ENCODE data around the gene C16orf54.
"Not testable (repeated sequence)": the region's sequence is repeated elsewhere in the genome, so short reads cannot be mapped to it uniquely, and the experiment has no call there.

Gene C16orf54

DNA sequence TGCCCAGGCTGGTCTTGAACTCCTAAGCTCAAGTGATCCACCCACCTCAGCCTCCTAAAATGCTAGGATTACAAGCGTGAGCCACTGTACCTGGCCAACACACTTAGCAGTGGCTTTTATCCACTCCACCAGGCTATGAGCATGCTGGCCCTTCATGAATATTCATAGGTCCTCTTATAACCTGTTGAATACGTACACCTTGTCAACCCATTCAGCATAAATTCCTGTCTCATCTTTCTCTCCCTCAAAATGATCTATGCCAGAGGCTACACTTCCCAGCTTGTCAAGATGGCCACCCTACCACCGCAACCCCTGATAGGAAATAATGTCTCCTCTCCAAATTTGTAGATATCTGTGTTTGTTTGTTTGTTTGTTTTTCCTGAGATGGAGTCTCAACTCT lies 21.3 kb upstream of the C16orf54 start:
- no peak for DNase-seq

DNA sequence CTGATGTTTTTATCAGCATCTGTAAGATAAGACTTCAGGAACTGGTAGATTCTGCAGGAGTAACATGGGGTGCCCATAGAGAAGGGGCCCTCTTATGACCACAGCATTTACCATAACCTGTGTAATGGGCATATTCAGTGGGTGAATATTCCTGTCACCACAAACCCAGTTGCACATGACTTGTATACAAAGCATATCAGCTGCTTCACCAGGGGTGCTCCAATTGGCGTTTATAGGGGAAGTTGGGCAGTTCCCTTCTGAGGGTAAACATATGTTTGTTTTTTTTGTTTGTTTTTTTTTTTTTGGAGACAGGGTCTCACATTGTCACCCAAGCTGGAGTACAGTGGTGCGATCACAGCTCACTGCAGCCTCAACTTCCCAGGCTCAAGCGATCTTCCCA lies 20.8 kb upstream of the C16orf54 start:
- DNase-seq = no peak

DNA sequence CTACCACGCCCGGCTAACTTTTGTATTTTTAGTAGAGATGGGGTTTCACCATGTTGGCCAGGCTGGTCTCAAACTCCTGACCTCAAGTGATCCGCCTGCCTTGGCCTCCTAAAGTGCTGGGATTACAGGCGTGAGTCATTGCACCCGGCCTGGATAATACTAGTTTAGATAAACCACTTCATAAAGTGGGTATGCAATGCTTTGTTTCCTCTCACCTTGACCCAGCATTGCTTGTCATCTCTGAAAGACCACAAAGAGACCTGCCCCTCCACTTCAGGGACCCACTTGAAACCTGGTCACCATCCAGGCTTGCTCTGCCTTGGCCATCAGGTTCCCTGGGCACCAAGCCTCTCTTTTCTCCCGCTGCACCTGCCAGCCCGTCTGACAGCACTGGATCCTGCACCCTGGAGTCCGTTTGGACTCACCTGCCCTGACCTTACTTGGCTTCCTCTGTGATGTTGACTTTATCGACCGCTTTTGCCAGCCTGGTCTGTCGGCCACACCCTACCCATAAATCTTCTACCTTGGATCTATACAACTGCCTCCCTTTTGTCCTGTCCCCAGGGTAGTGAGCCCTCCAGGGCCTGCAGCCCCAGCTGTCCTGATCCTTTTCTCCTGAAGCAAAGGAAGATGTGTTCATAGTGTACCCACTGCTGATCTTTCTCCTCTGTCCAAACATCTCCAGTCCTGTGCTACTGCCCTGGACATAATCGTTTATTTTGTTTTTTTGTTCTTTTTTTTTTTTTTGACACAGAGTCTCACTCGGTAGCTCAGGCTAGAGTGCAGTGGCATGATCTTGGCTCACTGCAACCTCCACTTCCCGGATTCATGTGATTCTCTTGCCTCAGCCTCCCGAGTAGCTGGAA lies 19.6 kb upstream of the C16orf54 start:
- no peak for DNase-seq

DNA sequence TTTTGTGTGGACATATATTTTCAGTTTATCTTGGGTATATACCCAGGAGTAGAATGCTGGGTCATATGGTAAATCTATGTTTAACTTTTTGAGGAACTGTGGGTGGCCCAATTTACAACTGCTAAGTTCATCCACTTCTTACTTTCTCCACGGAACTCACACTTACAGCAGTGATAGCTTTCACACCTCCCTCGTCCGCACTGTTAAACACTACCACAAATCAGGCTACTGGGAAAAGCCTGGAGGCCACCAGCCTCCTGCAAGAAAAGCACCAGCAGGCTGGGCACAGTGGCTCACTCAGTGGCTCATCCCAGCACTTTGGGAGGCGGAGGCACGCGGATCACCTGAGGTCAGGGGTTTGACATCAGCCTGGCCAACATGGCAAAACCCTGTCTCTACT lies 17.5 kb upstream of the C16orf54 start:
- DNase-seq = no peak

DNA sequence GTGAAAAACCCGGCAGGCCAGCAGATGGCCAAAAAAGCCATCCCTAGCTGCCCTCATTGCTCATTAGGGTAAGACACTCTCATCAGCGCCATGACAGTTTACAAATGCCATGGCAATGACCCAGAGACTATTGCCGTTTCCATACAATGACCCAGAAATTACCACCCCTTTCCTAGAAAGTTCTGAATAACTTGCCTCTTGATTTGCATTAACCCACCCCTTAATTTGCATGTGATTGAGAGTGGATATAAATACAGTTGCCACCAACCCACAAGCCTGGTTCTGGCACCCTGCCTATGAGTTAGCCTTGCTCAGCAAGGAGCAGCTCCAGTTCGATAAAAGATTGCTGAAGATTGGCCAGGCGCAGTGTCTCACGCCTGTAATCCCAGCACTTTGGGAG lies 16.1 kb upstream of the C16orf54 start:
- DNase-seq = no peak

DNA sequence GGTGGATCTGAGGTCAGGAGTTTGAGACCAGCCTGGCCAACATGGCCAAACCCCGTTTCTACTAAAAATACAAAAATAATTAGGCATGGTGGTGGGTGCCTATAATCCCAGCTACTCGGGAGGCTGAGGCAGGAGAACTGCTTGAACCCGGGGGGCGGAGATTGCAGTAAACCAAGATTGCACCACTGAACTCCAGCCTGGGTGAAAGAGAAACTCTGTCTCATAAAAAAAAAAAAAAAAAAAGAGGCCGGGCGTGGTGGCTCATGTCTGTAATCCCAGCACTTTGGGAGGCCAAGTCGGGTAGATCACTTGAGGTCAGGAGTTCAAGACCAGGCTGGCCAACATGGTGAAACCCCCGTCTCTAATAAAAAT lies 15.5 kb upstream of the C16orf54 start:
- DNase-seq = not testable (repeated sequence)

DNA sequence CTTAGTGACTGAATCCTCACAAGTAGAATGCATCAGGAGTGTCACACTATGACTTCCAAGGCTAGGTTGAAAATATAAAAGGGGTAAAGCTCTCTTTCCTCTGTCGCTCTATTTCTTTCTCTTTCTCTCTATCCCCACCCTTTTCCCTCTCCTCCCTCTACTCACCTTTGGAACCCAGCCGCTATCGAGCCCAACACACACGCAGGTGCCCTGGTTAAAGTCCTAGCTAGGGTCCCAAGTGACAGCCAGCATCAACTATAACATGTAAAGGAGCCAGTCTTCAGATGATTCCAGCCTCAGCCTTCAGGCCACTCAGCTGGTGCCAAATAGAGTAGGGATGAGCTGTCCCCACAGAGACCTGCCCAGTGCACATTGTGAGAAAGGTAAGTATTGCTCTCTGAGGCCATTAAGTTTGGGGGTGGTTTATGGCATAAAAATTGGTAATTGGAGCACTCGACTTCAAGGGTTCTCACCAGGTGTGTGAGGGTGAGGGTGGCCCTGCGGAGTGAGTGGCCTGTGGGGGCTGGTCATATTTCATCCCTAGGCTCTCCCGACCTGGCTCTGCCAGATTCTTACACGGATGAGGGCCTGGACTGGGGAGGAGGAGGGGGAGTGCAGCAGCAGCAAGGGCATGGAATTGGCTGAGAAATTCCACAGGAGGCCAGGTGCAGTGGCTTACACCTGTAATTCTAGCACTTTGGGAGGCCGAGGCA lies 14.9 kb upstream of the C16orf54 start:
- no peak for DNase-seq

DNA sequence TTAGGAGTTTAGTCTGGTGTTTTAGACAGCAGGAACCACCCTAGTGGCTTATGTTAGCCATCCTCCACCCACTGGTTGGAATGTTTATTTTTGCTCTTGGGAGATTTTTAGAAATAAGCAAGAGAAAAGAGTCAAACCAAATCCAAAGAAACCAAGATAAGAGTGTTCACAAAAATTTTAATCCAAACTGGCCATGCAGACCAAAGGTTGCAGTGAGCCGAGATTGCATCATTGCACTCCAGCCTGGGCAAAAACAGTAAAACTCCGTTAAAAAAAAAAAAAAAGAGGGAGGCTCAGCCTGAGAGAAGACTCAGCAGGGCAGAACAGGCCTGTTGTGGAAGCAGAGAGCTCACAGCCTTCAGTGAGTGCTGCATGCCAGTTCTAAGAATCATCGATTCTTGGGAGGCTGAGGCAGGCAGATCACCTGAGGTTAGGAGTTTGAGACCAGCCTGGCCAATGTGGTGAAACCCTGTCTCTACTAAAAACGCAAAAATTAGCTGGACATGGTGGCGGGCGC lies 12.2 kb upstream of the C16orf54 start:
- DNase-seq = no peak

DNA sequence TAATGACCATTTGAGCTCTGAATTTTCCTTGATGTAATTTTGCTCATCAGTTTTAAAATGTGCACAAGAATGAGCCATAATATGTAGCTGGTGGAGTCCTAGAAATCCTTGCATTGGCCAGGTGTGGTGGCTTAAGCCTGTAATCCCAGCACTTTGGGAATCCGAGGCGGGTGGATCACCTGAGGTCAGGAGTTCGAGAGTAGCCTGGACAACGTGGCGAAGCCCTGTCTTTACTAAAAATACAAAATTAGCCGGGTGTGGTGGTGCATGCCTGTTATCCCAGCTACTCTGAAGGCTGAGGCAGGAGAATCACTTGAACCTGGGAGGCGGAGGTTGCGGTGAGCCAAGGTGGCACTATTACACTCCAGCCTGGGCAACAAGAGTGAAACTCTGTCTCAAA lies 11.3 kb upstream of the C16orf54 start:
- DNase-seq = not testable (repeated sequence)

DNA sequence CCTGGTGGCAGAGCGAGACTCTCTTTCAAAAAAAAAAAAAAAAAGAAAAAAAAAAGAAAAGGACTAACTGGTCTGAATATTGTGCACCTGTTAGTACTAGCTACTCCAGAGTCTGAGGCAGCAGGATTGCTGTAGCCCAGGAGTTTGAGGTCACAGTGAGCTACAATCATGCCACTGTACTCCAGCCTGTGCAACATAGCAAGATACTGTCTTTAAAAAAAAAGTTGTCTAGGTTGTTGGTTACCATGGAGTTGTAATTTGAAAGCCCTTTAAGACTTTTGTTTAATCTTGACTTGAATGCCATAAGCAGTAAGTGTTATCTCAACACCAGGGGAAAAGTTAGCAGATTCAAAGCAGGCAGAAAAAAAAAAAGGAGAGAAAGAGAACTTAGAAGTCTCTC lies 10.9 kb upstream of the C16orf54 start:
- no peak for DNase-seq

DNA sequence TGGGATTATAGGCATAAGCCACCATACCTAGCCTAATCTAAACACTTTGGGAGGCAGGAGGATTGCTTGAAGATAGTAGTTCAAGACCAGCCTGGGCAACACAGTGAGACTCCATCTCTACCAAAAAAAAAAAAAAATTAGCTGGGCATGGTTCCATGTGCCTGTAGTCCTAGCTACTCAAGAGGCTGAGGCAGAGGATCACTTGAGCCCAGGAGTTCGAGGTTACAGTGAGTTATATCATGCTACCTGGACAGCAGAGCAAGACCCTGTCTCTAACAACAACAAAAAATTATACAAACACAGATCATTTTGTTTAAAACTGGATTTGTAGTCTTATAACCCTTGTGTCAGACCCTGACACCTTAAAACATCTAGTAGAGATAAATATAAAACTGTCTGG lies 7.7 kb upstream of the C16orf54 start:
- DNase-seq = no peak

DNA sequence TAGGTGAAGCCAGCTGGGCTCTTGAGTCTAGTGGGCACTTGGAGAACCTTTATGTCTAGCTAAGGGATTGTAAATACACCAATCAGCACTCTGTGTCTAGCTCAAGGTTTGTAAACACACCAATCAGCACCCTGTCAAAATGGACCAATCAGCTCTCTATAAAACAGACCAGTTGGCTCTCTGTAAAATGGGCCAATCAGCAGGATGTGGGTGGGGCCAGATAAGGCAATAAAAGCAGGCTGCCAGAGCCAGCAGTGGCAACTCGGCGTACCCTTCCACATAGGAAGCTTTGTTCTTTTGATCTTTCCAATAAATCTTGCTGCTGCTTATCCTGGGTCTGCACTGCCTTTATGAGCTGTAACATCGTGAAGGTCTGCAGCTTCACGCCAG lies 3.0 kb upstream of the C16orf54 start:
- not testable (repeated sequence) for DNase-seq

DNA sequence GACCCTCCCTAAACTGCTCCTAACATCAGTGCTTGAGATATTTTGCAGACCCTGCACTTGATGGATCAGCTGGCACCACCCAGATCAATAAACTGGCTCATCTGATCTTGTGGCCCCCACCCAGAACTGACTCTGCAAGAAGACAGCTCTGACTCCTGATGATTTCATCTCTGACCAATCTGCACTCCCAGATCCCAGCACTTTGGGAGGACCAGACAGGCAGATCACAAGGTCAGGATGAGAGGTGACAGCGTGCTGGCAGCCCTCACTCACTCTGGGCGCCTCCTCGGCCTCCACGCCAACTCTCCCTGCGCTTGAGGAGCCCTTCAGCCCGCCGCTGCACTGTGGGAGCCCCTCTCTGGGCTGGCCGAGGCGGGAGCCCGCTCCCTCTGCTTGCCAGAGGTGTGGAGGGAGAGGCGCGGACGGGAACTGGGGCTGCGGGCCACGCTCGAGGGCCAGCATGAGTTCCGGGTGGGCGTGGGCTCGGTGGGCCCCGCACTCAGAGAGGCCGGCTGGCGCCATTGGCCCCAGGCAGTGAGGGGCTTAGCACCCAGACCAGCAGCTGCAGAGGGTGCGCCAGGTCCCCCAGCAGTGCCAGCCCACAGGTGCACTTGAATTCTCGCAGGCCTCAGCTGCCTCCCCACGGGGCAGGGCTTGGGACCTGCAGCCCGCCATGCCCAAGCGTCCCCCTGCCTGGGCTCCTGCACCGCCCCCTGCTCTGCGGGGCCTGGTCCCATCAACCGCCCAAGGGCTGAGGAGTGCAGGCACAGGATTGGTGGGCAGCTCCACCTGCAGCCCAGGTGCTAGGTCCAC lies 2.4 kb upstream of the C16orf54 start:
- no peak for DNase-seq

DNA sequence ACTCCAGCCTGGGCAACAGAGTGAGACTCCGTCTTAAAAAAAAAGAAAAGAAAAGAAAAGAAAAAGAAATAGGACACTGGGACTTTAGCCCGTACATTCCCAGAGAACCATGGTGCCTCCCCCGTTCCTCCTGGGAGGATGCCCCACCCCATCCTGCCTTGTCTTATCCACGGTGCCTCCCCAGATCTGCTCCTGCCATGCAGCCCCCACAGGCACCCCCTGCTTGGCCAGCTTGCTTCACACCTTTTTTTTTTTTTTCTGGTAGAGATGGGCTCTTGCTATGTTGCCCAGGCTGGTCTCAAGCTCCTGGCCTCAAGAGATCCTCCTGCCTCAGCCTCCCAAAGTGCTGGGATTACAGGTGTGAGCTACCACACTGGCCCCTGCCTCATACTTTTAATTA lies 728 bp upstream of the C16orf54 start:
- not testable (repeated sequence) for DNase-seq

DNA sequence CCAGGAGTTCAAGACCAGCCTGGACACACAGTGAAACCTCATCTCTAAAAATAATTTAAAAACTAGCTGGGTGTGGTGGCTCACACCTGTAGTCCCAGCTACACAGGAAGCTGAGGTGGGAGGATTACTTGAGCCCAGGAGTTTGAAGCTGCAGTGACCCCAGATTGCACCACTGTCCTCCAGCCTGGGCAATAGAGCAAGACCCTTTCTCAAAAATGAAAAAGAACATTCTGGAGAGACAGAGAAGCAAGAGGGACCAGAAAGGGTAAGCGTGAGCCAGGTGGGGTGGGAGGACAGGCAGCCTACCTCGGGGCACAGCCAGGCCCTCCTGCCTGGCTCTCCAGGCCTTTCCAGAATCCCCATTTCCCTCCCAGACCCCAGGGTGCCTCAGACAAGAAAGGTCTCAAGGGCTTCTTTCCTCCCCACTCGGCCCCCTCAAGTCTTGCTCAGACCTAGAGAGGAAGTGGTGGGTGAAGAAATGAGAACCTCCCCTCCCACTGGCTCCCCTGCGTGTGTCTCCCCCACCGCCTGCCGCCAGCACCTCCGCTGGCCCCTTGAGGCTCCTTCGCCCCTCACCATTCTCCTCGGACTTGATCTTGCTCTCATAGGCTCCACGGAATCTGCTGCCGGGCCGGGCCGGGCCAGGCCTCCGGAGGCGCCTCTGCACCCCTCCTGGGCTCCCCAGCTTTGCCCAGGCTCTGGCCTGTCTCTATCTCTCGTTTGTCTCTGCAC lies 503 bp downstream of the C16orf54 start:
- no peak for DNase-seq

DNA sequence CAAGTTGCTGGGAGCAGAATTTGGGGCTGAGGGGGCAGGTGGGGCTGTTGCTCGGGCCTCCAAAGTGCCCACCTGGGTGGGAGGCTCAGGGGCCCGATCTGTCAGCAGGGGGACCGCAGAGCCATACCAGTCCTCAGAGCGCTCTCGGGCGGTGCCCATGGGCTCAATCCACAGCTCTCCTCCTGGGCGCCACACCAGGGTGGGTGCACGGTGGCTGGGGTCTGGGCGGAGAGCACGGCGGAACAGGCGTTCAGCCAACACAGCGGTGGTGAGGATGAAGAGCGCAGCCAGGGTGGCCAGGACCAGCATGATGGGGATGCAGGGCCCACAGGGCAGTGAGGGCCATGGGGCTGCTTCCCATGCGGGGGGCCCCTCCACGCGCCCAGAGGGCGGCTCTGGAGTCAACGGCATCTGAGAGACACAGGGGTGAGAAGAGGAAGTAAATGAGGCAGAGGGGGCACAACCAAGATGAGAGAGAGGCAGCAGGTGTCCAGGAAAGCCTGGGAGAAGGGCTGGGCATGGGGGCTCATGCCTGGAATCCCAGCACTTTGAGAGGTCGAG lies 1.2 kb downstream of the C16orf54 start:
- no peak for DNase-seq

DNA sequence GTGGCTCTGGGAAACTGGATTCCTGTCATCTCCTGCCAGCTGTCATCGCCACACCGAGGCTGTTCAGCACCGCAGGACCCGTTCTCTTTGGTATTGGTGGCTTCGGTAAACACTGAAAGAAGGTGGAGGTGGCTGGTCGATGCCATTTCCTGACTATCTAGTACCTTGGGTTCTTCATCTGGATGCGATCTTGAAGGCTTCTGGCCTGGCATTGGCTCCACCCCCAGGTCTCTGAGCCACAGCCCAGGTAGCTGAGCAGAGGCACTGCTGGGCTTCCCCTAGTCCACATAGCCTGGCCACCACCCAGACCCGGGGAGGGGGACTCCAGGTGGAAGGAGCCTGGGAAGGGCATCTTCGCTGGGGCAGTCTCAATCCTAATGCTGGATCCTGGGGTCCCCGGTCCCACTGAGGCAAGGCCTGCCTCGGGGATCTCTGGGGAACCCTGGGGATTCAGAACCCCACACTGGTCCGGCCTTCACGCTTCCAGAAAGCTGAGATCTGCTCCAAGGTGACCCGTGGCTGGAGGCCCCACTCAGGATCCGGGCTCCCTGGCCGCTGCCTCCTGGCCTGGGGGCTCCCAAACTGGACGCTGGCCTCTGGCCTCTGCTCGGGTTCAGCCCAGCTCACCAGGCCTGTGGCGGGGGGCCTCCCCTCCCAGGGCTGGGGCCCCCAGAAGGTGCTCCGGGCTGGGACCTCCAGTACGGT lies 1.8 kb downstream of the C16orf54 start:
- no peak for DNase-seq

DNA sequence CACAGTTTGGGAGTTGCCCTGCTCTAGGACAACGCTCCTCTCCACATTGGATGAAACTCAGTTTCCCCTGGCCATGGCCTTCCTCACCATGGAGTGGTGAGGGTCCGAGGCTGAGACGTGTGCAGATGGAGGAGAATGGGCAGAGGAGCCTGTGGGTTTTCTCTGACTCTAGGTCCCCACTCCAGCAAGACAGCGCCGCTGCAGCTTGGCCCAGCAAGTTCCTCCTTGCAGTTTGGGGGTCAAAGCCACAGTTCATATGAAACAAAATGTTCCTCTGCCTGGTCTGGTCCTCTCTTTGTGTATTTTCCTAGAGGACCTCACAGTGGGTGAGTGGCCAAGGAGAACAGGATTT lies 2.3 kb downstream of the C16orf54 start:
- DNase-seq = no peak

DNA sequence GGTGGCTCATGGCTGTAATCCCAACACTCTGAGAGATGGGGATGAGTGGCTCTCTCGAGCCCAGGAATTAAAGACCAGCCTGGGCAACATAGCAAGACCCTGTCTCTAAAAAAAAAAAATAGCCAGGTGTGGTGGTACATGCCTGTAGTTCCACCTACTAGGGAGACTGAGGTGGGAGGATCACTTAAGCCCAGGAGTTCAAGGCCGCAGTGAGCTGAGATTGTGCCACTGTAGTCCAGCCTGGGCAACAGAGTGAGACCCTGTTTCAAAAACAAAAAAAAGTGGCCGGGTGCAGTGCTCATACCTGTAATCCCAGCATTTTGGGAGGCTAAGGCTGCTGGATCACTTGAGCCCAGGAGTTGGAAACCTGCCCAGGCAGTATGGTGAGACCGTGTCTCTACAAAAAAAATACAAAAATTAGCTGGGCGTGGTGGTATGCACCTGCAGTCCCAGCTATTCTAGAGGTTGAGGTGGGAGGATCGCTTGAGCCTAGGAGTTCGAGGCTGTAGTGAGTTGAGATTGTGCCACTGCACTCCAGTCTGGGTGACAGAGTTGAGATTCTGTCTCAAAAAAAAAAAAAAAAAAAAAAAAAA lies 3.0 kb downstream of the C16orf54 start:
- DNase-seq = no peak

DNA sequence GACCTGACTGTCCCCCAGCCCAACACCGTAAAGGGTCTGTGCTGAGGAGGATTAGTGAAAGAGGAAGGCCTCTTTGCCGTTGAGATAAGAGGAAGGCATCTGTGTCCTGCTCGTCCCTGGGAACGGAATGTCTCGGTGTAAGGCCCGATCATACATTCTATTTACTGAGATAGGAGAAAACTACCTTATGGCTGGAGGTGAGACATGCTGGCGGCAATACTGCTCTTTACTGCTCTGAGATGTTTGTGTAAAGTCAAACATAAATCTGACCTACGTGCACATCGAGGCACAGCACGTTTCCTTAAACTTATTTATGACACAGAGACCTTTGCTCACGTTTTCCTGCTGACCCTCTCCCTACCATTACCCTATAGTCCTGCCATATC lies 5.2 kb downstream of the C16orf54 start:
- not testable (repeated sequence) for DNase-seq

DNA sequence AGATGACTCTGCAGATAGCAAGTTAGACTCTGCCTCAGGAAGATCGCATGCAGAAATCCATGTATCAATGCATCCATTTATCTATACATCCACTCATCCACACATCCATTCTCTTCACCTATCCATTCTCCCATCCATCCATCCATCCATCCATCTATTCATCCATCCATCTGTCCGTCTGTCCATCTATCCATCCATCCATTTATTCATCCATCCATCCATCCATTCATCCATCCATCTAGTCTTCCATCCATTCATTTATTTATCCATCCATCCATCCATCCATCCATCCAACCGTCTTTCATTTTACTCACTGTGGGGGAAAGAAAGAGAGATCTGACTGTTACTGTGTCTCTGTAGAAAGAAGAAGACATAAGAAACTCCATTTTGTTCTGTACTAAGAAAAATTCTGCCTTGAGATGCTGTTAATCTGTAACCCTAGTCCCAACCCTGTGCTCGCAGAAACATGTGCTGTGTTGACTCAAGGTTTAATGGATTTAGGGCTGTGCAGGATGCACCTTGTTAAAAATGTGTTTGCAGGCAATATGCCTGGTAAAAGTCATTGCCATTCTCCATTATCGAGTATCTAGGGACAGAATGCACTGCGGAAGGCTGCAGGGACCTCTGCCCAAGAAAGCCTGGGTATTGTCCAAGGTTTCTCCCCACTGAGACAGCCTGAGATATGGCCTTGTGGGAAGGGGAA lies 5.7 kb downstream of the C16orf54 start:
- DNase-seq = not testable (repeated sequence)
